Measurements from ENCODE around the gene PRR5L.

PRR5L gene

DNA sequence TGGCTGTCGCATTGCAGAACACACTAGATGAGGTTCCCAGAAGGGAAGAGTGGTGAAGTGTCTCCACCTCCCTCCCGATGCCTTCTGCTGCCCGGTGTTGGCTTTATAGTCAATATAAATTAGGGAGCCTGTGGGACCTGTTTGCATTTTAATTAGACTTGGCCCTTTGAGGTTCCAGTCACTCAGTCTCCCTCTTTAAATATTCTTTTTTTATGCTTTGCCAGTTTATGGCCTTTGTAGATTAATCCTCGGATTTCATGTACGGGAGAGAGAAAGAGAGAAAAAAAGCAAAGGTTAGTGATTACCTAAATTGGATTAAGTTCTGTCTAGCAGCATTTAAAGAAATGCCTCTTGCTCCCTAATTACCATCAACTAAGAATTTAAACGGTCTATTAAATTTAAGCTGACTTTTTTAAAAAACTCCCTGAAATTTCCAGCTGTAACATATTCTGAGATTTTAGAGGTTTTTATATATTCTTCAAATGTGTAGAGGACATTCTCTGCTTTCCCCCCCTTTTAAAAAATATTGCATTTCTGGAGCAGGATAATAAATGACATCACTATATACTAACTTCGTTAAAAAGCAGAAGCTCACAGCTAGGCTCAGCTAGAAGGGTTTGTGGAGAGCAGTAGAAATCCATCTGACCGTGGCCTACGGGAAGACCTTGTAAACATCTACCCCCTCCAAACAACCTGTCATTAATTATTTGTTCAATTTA lies 84.4 kb downstream of the PRR5L start:
- DNase-seq, result no peak

DNA sequence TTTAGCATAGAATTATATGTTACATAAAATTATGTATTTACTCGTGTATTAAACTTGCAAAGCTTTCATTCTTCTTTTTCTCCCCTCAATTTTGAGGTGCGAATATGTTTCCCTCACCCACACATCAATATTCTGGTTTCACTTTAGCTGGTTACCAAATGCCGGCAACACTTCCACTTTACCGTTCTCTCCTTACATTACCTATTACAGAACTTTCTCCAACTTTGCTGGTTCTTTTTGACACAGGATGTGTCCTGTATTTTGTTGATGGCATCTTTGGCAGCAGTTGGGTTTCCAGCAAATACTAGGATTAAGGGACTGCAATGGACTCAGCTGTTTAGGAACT lies 84.9 kb downstream of the PRR5L start:
- DNase-seq, result no peak

DNA sequence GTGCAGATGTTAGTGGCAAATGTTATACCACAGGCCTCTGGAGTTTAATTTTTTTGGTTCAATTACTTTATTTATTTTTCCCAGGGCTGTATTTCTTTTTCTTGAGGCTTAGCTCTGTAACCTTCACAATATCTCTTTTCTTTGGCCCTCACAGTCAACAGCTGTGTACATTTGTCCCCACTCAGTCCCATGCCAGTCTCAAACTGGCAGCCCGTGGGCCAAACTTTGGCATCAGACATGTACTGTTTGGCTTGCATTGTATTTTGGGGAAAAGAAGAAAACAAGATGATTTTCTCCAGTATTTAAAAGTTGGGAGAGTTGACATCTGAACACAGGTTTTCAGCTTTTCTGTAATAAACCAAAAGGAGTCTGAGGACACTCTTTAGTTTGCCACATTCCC lies 87.1 kb downstream of the PRR5L start:
- no peak for DNase-seq

GRCh38 chr11:36385121-36385970 lies 89.3 kb downstream of the PRR5L start:
- no peak for DNase-seq

GRCh38 chr11:36386411-36386810 lies 90.3 kb downstream of the PRR5L start:
- no peak for DNase-seq

- DNase-seq, result no peak
These were observed 92.0 kb downstream of the PRR5L start for GRCh38 chr11:36388071-36388470.

GRCh38 chr11:36388951-36389350 lies 92.9 kb downstream of the PRR5L start:
- no peak for DNase-seq

DNA sequence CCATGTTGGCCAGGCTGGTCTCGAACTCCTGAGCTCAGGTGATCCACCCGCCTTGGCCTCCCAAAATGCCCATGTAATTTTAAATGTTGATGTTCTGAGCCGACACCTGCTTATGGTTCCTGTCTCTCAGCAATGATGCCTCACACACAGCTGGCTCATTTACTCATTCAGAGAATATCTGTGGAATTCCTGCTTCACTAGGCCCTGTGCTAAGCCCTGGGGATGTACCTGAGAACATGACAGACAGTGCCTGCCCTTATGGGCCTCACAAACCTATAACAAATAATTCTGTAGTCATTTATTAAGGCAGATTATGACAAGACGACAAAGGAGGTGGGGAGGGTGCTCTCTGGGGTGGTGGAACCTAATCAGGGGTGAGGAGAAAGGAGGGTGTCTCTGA lies 93.7 kb downstream of the PRR5L start:
- peak; percentile 40 for DNase-seq

DNA sequence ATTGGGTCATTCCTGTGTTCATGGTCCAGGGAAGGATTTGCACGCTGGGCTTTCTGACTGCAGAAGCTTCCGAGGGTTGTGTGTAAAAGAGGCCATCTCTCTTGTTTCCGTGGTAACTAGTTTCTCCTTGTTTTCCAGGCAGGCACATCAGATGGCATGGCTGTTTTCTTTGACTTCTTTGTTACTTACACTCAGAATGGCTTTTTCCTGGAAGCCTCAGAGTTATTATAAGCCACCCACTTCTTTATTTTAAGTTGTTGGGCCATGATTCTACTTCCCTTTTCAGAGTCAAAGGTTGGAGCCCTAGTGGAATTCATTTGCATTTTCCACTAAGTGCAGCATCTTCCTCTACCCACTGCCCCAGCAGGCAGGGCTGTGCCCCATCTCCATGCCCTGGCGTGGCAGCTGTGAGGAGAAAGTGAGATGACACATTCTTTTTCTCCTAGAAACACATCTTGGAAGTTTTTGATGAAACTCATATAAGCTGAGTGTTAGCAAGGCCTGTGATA lies 94.9 kb downstream of the PRR5L start:
- DNase-seq, result no peak

- DNase-seq, result no peak
These were observed 96.1 kb downstream of the PRR5L start for GRCh38 chr11:36392196-36392595.

DNA sequence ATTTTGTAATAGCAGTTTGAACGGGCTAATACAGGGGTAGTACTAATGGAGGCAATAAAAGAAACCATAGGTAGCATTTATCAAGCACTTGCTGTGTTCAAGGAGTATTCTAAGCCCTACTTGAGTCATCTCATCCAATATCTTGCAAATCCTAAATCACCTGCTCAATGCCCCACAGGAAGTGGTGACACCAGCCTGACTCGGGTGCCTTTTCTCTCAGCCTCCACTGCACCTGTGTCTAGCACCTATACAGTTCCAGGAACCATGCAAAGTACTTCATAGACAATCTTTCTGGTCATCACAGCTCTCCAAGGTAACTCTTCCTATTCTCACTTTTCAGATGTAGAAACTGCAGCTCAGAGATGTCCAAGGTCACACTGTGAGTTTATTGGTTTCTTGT lies 98.0 kb downstream of the PRR5L start:
- no peak for DNase-seq

- DNase-seq, result no peak
These were observed 98.8 kb downstream of the PRR5L start for GRCh38 chr11:36394926-36395325.

GRCh38 chr11:36395978-36396736 lies 100.1 kb downstream of the PRR5L start:
- no peak for DNase-seq

GRCh38 chr11:36398231-36398953 lies 102.3 kb downstream of the PRR5L start:
- no peak for DNase-seq

GRCh38 chr11:36399236-36399635 lies 103.1 kb downstream of the PRR5L start:
- no peak for DNase-seq

- DNase-seq, result no peak
These were observed 103.7 kb downstream of the PRR5L start for GRCh38 chr11:36399745-36400144.

- DNase-seq, result no peak
These were observed 104.8 kb downstream of the PRR5L start for GRCh38 chr11:36400766-36401455.

DNA sequence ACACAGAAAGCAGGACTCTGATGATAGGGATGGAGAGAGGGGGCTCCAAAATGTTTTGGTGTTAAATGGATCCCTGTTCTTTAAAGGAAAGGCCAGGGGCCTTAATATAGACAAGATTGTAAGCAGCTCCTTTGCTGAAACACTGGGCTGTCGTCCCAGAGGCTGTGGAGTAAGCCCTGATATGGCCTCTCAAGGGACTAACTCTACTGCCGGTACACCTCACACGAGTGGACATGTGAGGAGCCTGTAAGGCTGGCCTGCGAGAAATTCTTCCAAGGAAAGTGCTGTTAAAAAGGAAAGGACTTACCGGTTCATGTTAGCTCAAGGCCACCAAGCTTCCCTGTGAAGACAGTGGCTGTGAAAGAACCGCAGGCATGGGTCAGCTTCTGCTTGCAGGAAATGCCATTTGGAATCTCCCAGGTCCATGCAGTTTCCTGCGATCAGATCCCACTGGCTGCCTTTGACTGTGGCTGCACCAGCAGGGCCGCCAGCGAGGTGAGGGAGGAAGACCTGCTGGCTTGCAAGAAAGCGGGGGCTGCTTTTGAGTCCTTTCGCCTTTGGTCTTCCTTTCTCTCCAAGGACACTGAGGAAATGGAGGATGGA lies 106.6 kb downstream of the PRR5L start:
- no peak for DNase-seq

DNA sequence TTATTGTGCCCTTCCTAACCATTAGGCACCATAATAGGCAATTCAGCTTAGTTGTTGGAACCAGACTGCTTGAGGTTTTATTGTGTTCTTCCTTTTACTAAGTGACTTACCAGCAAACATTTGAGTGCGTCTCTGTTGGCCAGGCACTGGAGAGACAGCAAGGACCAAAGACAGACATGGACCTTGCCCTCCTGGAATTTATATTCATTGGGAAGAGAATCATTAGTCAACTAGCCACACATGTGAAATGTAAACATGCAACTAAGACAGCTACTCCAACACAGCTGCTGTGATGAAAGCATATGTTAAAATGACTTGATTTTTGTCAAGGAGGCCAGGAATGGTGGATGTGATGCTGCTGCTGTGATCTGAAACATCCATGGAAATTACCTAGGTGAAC lies 107.6 kb downstream of the PRR5L start:
- DNase-seq, result no peak

DNA sequence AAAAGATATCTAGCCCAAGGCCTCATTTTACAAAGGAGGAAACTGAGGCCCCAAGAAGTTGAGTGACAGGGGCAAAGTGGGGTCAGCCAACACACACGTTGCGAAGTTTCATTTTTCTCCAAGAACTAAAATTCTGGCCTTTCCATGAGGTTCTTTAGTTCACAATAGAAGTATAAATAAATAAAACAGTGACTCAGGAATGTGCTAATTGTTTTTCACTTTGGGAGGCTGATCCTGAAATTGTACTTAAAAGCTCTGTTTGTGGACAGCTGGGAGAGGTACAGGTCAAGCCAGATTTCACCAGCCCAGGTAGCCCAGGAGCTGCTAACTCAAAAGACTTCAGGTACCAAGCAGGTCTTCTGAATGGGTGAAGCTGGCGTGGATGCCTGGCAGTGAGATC lies 108.7 kb downstream of the PRR5L start:
- DNase-seq, result no peak

GRCh38 chr11:36405585-36406367 lies 109.7 kb downstream of the PRR5L start:
- DNase-seq, result peak; percentile 52
